ENCODE data around the gene ELAVL4. TPM values are rescaled to one million over a fixed set of nuclear protein-coding genes. Genes with fewer than 3 reads are reported as not detected.

Gene ELAVL4
- total RNA-seq, 4 donors from 2014 or later, result 1.2 TPM; not detected in 3

GRCh38 chr1:50097791-50098190 is 10.9 kb upstream of the ELAVL4 start:
- Histone ChIP-seq H3K4me1 (no peaks in the 10 kb centered on the region), H3K4me3 (no peak overlapping the region), H3K27ac (no peak overlapping the region), H3K27me3 (no peaks in the 10 kb centered on the region), H3K36me3 (no peaks in the 10 kb centered on the region), H3K9me3 (no peaks in the 10 kb centered on the region)
- no peak for DNase-seq
- intact Hi-C loops (cut with DNase I; ENCODE audit: low total_unique reads), result no loop called here
- TF ChIP-seq CTCF (IDR thresholded peaks at IDR 0.05) (no peak), POLR2A (IDR thresholded peaks at IDR 0.05) (no peak)

GRCh38 chr1:50098591-50099021 is 10.1 kb upstream of the ELAVL4 start:
- H3K36me3 ChIP-seq, result no peaks in the 10 kb centered on the region
- intact Hi-C loops (cut with DNase I; ENCODE audit: low total_unique reads), result no loop called here
- TF ChIP-seq POLR2A (IDR thresholded peaks at IDR 0.05) (no peak), CTCF (IDR thresholded peaks at IDR 0.05) (no peak)
- H3K4me1 ChIP-seq, result no peaks in the 10 kb centered on the region
- DNase-seq, result no peak
- no peaks in the 10 kb centered on the region for H3K9me3 ChIP-seq
- H3K27me3 ChIP-seq, result no peaks in the 10 kb centered on the region
- H3K27ac ChIP-seq, result no peak overlapping the region
- H3K4me3 ChIP-seq, result no peak overlapping the region

- no peaks in the 10 kb centered on the region for H3K9me3 ChIP-seq
- TF ChIP-seq CTCF (IDR thresholded peaks at IDR 0.05), result no peak
Measured at GRCh38 chr1:50099654-50100053, 9.1 kb upstream of the ELAVL4 start.

GRCh38 chr1:50103615-50104081 is 5.1 kb upstream of the ELAVL4 start:
- H3K27ac ChIP-seq, result no peak overlapping the region
- intact Hi-C loops (cut with DNase I; ENCODE audit: low total_unique reads), result no loop called here
- TF ChIP-seq POLR2A (IDR thresholded peaks at IDR 0.05), result no peak
- no peak for TF ChIP-seq CTCF (IDR thresholded peaks at IDR 0.05)

More at GRCh38 chr1:50099654-50100053, 9.1 kb upstream of the ELAVL4 start:
- intact Hi-C loops (cut with DNase I; ENCODE audit: low total_unique reads), result no loop called here
- H3K27ac ChIP-seq, result no peak overlapping the region
- no peaks in the 10 kb centered on the region for H3K36me3 ChIP-seq
- no peak for DNase-seq
- H3K27me3 ChIP-seq, result no peaks in the 10 kb centered on the region
- H3K4me1 ChIP-seq, result no peaks in the 10 kb centered on the region
- no peak overlapping the region for H3K4me3 ChIP-seq

GRCh38 chr1:50105433-50105832 is 3.3 kb upstream of the ELAVL4 start:
- DNase-seq, result no peak
- intact Hi-C loops (cut with DNase I; ENCODE audit: low total_unique reads), result no loop called here
- no peaks in the 10 kb centered on the region for H3K9me3 ChIP-seq

More at GRCh38 chr1:50103615-50104081, 5.1 kb upstream of the ELAVL4 start:
- H3K4me1 ChIP-seq, result no peaks in the 10 kb centered on the region
- no peaks in the 10 kb centered on the region for H3K27me3 ChIP-seq
- no peaks in the 10 kb centered on the region for H3K36me3 ChIP-seq
- DNase-seq, result no peak
- no peak overlapping the region for H3K4me3 ChIP-seq
- no peaks in the 10 kb centered on the region for H3K9me3 ChIP-seq

More at GRCh38 chr1:50105433-50105832, 3.3 kb upstream of the ELAVL4 start:
- H3K27me3 ChIP-seq, result no peaks in the 10 kb centered on the region
- H3K4me3 ChIP-seq, result no peak overlapping the region
- no peak overlapping the region for H3K27ac ChIP-seq
- H3K36me3 ChIP-seq, result no peaks in the 10 kb centered on the region
- TF ChIP-seq CTCF (IDR thresholded peaks at IDR 0.05) (no peak), POLR2A (IDR thresholded peaks at IDR 0.05) (no peak)
- H3K4me1 ChIP-seq, result no peaks in the 10 kb centered on the region

Data from uterus (tissue), 4 donors.